K562 (cell line): Measurements from ENCODE around the gene ORAI3. TPM values are rescaled to one million over a fixed set of nuclear protein-coding genes. Genes with fewer than 3 reads are reported as not detected.
A peak's percentile ranks its signal among the peaks of the same experiment; 100 is the strongest.

ENCODE experiments used
- AFF4 ChIP-seq: sonication (generic); formaldehyde crosslinking; IDR thresholded peaks from 2 replicates; pipeline ENCODE4 v1.8.0; 2023; ENCODE audit warnings: mild to moderate bottlenecking, missing genetic modification reagents
- HBP1 ChIP-seq: fragments of 450-650 bp; formaldehyde crosslinking; IDR thresholded peaks from 2 replicates; pipeline ENCODE4 v1.4.0; 2022; ENCODE audit warnings: missing genetic modification characterization
- KDM5B ChIP-seq: fragments of 200-600 bp; sonication (generic); IDR thresholded peaks from 2 replicates; pipeline ENCODE4 v1.6.1; 2012; ENCODE audit warnings: low read depth, mild to moderate bottlenecking, moderate library complexity, low read length, control low read depth, inconsistent platforms; ENCODE audit not compliant: insufficient replicate concordance
- NR0B1 ChIP-seq: fragments of 450-650 bp; IDR thresholded peaks from one replicate; pipeline ENCODE4 v1.6.1; 2018; ENCODE audit warnings: mild to moderate bottlenecking, moderate library complexity; ENCODE audit not compliant: partially characterized antibody
- TCF7 ChIP-seq: sonication (generic); IDR thresholded peaks from 2 replicates; pipeline ENCODE4 v1.6.1; 2016; ENCODE audit warnings: antibody characterized with exemption, borderline replicate concordance
- ZBTB26 ChIP-seq: fragments of 450-650 bp; formaldehyde crosslinking; IDR thresholded peaks from 2 replicates; pipeline ENCODE4 v1.4.0; 2022; ENCODE audit warnings: missing genetic modification characterization
- ZBTB40 ChIP-seq, 2 experiments: fragments of 450-650 bp in 1 of 2; sonication (generic) in 1 of 2; formaldehyde crosslinking in 1 of 2; IDR thresholded peaks; 2 replicates each; pipeline versions ENCODE4 v1.7.1 to v1.9.0; 2016 to 2022; ENCODE audit warnings: inconsistent platforms in 1 of 2, mild to moderate bottlenecking in 1 of 2, missing genetic modification reagents in 1 of 2
- polyA plus RNA-seq, 8 experiments: library from polyadenylated mRNA; depleted of rRNA in 4 of 8; stranded (reverse) in 5 of 8; unstranded in 3 of 8; fragments of >200 nt; fragmentation: Nextera tagmentation in 2 of 8; fragmentation: Illumina TruSeq in 1 of 8; extraction: Ambion mirVana in 2 of 8; extraction: Trizol in 1 of 8; gene quantifications; 2 replicates each; pipeline versions ENCODE4 v1.2.1 to v1.2.3, GENCODE V29; 2011 to 2014; ENCODE audit warnings: inconsistent platforms in 1 of 8, missing spikeins in 1 of 8
- total RNA-seq, 7 experiments: library from RNA; depleted of rRNA in 6 of 7; stranded (reverse); fragments of >200 nt in 6 of 7; fragmentation: Illumina TruSeq in 2 of 7; extraction: Trizol in 2 of 7; gene quantifications; 2 replicates each; pipeline versions ENCODE4 v1.2.1 to v1.2.3, GENCODE V29; 2011 to 2021; ENCODE audit warnings: low replicate concordance in 1 of 7

The ORAI3 gene
- total and polyA plus RNA-seq, 9 of the 15 experiments (the other 6 are each of a cell fraction or from before 2014, with no cell fraction given) = 4.9 to 23.3 (median 14.1) TPM

GRCh38 chr16:30996985-30997724 lies 48.3 kb downstream of the ORAI3 start (continued):
- TF ChIP-seq ZBTB40 (IDR thresholded peaks at IDR 0.05) (peak; percentile 47; the same call in 1 of the 2 replicates), ZBTB40 (CRISPR knock-in tag; IDR thresholded peaks at IDR 0.05) (no peak), HBP1 (CRISPR knock-in tag) (0 out of 2 replicates have a peak, but pooled peaks have one; percentile 50), ZBTB26 (peak; percentile 89), TCF7 (no peak), AFF4 (CRISPR knock-in tag) (peak; percentile 74; the same call in 1 of the 2 replicates), NR0B1 (no peak), KDM5B (peak; percentile 67)
